GM23338 (cell line): Measurements from ENCODE around the gene SNX10. TPM values are rescaled to one million over a fixed set of nuclear protein-coding genes. Genes with fewer than 3 reads are reported as not detected.

Experiments used
- ATAC-seq: fragments of 200-7000 bp; cut with Tn5 transposase; 3 replicates; pipeline ENCODE4 v1.9.1; 2020
- DNase-seq: peaks from one replicate; pipeline ENCODE4 v3.0.0-alpha.2; 2015; ENCODE audit warnings: low spot score
- H2AFZ ChIP-seq: fragments of 200-600 bp; sonication (generic); 2 replicates; pipeline ENCODE4 v1.8.0; 2016; ENCODE audit warnings: antibody characterized with exemption, mild to moderate bottlenecking, moderate library complexity
- H3F3A ChIP-seq: fragments of 200-600 bp; sonication (generic); replicated peaks from 2 replicates; pipeline ENCODE4 v1.8.0; 2017; ENCODE audit warnings: antibody characterized with exemption, mixed run types, low read depth
- H3K27ac ChIP-seq: fragments of 200-600 bp; sonication (generic); 2 replicates; pipeline ENCODE4 v1.6.1; 2016; ENCODE audit warnings: low read depth
- H3K27me3 ChIP-seq: fragments of 200-600 bp; sonication (generic); 2 replicates; pipeline ENCODE4 v1.8.0; 2016; ENCODE audit warnings: mild to moderate bottlenecking, mixed run types, moderate library complexity; ENCODE audit not compliant: insufficient read depth
- H3K36me3 ChIP-seq: fragments of 200-600 bp; sonication (generic); 2 replicates; pipeline ENCODE4 v1.8.0; 2016; ENCODE audit warnings: mild to moderate bottlenecking; ENCODE audit not compliant: insufficient read depth
- H3K4me1 ChIP-seq: fragments of 200-600 bp; sonication (generic); 2 replicates; pipeline ENCODE4 v1.8.0; 2016; ENCODE audit warnings: mild to moderate bottlenecking, moderate library complexity; ENCODE audit not compliant: insufficient read depth
- H3K4me2 ChIP-seq: fragments of 200-600 bp; sonication (generic); 2 replicates; pipeline ENCODE4 v1.7.1; 2017; ENCODE audit warnings: mixed run types
- H3K4me3 ChIP-seq: fragments of 200-600 bp; sonication (generic); 2 replicates; pipeline ENCODE4 v1.6.1; 2016; ENCODE audit warnings: mixed run types
- H3K79me2 ChIP-seq: fragments of 200-600 bp; sonication (generic); replicated peaks from 2 replicates; pipeline ENCODE4 v1.8.0; 2017; ENCODE audit warnings: mild to moderate bottlenecking; ENCODE audit not compliant: insufficient read depth
- H3K9me2 ChIP-seq: fragments of 200-600 bp; sonication (generic); 2 replicates; pipeline ENCODE4 v1.8.0; 2017; ENCODE audit not compliant: insufficient read depth
- H4K20me1 ChIP-seq: fragments of 200-600 bp; sonication (generic); replicated peaks from 2 replicates; pipeline ENCODE4 v1.8.0; 2017; ENCODE audit warnings: mild to moderate bottlenecking; ENCODE audit not compliant: insufficient read depth
- H3K27ac Mint-ChIP-seq: 2 replicates; pipeline ENCODE4 v1.8.0; 2020; ENCODE audit warnings: inconsistent platforms, mild to moderate bottlenecking, moderate library complexity, mixed read lengths
- H3K27me3 Mint-ChIP-seq: 3 replicates; pipeline ENCODE4 v1.8.0; 2022; ENCODE audit warnings: low read depth, mild to moderate bottlenecking, moderate library complexity, mixed read lengths, inconsistent platforms; ENCODE audit not compliant: insufficient read depth, poor library complexity
- H3K36me3 Mint-ChIP-seq: 3 replicates; pipeline ENCODE4 v1.8.0; 2021; ENCODE audit warnings: low read depth, mild to moderate bottlenecking, inconsistent platforms, moderate library complexity, mixed read lengths
- H3K4me1 Mint-ChIP-seq: 3 replicates; pipeline ENCODE4 v1.8.0; 2020; ENCODE audit warnings: mild to moderate bottlenecking, inconsistent platforms, mixed read lengths
- H3K4me3 Mint-ChIP-seq: 3 replicates; pipeline ENCODE4 v1.8.0; 2021; ENCODE audit warnings: moderate library complexity, mild to moderate bottlenecking, inconsistent platforms, mixed read lengths
- H3K9me3 Mint-ChIP-seq: 3 replicates; pipeline ENCODE4 v1.8.0; 2020; ENCODE audit warnings: moderate library complexity, mild to moderate bottlenecking, inconsistent platforms, mixed read lengths
- CREB1 ChIP-seq: fragments of 250-450 bp; sonication (Bioruptor Pico); IDR thresholded peaks from 2 replicates; pipeline ENCODE4 v1.5.0; 2020; ENCODE audit warnings: low read depth, mild to moderate bottlenecking, moderate library complexity
- EZH2 ChIP-seq: fragments of 200-600 bp; sonication (generic); IDR thresholded peaks from one replicate; pipeline ENCODE4 v1.8.0; 2017; ENCODE audit warnings: antibody characterized with exemption, mild to moderate bottlenecking, low read depth; ENCODE audit not compliant: unreplicated experiment
- JUNB ChIP-seq: IDR thresholded peaks from one replicate; pipeline ENCODE4 v1.6.1; 2016; ENCODE audit warnings: antibody characterized with exemption; ENCODE audit not compliant: unreplicated experiment
- NANOG ChIP-seq: IDR thresholded peaks from 2 replicates; pipeline ENCODE4 v1.6.1; 2016; ENCODE audit warnings: antibody characterized with exemption, borderline replicate concordance
- POLR2AphosphoS5 ChIP-seq: IDR thresholded peaks from 2 replicates; pipeline ENCODE4 v1.6.1; 2016; ENCODE audit warnings: antibody characterized with exemption, low read depth
- STAT1 ChIP-seq: IDR thresholded peaks from one replicate; pipeline ENCODE4 v1.6.1; 2016; ENCODE audit warnings: antibody characterized with exemption; ENCODE audit not compliant: unreplicated experiment
- ZNF114 ChIP-seq: fragments of 250-450 bp; sonication (Bioruptor Pico); IDR thresholded peaks from 2 replicates; pipeline ENCODE4 v1.5.0; 2020; ENCODE audit warnings: mild to moderate bottlenecking, moderate library complexity
- ZNF331 ChIP-seq: fragments of 250-450 bp; sonication (Bioruptor Pico); IDR thresholded peaks from 2 replicates; pipeline ENCODE4 v1.5.0; 2020; ENCODE audit warnings: low read depth, mild to moderate bottlenecking, moderate library complexity
- polyA plus RNA-seq: library from polyadenylated mRNA; unstranded; fragments of >200 nt; fragmentation: Nextera tagmentation; extraction: Ambion mirVana; gene quantifications from 2 replicates; pipeline ENCODE4 v1.2.1, GENCODE V29; 2016
- total RNA-seq: library from RNA; depleted of rRNA; stranded (reverse); fragments of >200 nt; shearing (Covaris generic); gene quantifications from 2 replicates; pipeline ENCODE4 v1.2.3, GENCODE V29; 2014
- TF ChIP-seq, protein P1 (sequence below), 2 experiments: fragments of 200-600 bp in 1 of 2; sonication (generic) in 1 of 2; conservative IDR thresholded peaks; 2 replicates each; pipeline versions ENCODE4 v1.5.1 to v1.6.1; 2016 to 2017; ENCODE audit warnings: antibody characterized with exemption in 2 of 2, low read depth in 2 of 2, mild to moderate bottlenecking in 2 of 2, moderate library complexity in 1 of 2
- TF ChIP-seq, protein P2 (sequence below): IDR thresholded peaks from one replicate; pipeline ENCODE4 v1.6.1; 2018; ENCODE audit warnings: antibody characterized with exemption; ENCODE audit not compliant: unreplicated experiment

Gene SNX10
- total and polyA plus RNA-seq, 2 experiments from 2014 or later = 15.8 to 17.8 TPM

DNA sequence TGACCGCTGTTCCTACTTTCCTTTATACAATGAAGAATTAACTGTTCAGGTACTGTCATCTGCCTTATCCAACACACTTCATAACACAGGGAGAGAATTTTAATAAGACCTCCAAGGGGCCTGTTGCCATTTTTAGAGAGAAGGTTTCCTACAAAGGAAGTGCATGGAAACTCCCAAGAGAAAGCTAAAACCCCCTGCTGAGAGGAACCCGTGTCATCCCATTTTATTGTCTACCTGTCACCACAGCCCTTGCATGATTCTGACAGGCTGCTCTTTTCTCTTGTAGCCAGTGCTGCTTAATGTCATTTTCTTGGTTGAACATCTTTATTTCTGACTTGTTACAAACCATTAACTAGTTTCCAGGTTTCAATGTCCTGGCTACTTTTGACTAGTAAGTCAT is 98.4 kb downstream of the SNX10 start (continued):
- no peak for TF ChIP-seq POLR2AphosphoS5
- TF ChIP-seq, protein P1, sequence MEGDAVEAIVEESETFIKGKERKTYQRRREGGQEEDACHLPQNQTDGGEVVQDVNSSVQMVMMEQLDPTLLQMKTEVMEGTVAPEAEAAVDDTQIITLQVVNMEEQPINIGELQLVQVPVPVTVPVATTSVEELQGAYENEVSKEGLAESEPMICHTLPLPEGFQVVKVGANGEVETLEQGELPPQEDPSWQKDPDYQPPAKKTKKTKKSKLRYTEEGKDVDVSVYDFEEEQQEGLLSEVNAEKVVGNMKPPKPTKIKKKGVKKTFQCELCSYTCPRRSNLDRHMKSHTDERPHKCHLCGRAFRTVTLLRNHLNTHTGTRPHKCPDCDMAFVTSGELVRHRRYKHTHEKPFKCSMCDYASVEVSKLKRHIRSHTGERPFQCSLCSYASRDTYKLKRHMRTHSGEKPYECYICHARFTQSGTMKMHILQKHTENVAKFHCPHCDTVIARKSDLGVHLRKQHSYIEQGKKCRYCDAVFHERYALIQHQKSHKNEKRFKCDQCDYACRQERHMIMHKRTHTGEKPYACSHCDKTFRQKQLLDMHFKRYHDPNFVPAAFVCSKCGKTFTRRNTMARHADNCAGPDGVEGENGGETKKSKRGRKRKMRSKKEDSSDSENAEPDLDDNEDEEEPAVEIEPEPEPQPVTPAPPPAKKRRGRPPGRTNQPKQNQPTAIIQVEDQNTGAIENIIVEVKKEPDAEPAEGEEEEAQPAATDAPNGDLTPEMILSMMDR (conservative IDR thresholded peaks at IDR 0.05; ENCODE audit: low read depth in 2 of 2) = no peak
- no peak for TF ChIP-seq CREB1
- no peak for TF ChIP-seq EZH2
- TF ChIP-seq, protein P2, sequence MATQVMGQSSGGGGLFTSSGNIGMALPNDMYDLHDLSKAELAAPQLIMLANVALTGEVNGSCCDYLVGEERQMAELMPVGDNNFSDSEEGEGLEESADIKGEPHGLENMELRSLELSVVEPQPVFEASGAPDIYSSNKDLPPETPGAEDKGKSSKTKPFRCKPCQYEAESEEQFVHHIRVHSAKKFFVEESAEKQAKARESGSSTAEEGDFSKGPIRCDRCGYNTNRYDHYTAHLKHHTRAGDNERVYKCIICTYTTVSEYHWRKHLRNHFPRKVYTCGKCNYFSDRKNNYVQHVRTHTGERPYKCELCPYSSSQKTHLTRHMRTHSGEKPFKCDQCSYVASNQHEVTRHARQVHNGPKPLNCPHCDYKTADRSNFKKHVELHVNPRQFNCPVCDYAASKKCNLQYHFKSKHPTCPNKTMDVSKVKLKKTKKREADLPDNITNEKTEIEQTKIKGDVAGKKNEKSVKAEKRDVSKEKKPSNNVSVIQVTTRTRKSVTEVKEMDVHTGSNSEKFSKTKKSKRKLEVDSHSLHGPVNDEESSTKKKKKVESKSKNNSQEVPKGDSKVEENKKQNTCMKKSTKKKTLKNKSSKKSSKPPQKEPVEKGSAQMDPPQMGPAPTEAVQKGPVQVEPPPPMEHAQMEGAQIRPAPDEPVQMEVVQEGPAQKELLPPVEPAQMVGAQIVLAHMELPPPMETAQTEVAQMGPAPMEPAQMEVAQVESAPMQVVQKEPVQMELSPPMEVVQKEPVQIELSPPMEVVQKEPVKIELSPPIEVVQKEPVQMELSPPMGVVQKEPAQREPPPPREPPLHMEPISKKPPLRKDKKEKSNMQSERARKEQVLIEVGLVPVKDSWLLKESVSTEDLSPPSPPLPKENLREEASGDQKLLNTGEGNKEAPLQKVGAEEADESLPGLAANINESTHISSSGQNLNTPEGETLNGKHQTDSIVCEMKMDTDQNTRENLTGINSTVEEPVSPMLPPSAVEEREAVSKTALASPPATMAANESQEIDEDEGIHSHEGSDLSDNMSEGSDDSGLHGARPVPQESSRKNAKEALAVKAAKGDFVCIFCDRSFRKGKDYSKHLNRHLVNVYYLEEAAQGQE = no peak
- TF ChIP-seq NANOG = no peak
- no peak for TF ChIP-seq ZNF331 (CRISPR knock-in tag)
- no peak for TF ChIP-seq STAT1

DNA sequence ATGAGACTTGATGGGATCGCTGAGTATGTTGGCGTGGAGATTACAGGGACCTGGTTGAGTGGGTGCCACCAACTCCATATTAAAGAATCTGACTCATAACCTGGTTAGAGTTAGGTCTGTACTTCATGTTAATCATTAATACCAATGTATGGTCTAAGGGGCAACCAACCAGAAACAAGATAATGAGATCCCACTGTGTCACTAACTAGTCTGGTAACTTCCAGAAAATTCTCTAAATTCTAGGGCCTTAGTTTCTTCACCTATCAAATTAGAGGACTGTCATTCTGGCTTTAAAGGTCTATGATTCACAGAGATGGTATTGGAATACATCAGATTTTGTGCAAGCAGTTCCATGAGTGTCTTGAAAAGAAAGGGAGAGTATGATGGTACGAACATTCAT is 102.2 kb downstream of the SNX10 start:
- no peak overlapping the region for H3K4me3 ChIP-seq
- peaks cover 8% of the 10 kb centered on the region for H3K4me1 ChIP-seq
- Mint-ChIP-seq H3K36me3 (no peaks in the 10 kb centered on the region; the same call in 2 of the 3 replicates), H3K27me3 (peaks cover 9% of the 10 kb centered on the region), H3K4me1 (peaks cover 16% of the 10 kb centered on the region), H3K27ac (no peak overlapping the region), H3K4me3 (no peak overlapping the region), H3K9me3 (no peaks in the 10 kb centered on the region; the same call in 2 of the 3 replicates)
- no peaks in the 10 kb centered on the region for H3K9me2 ChIP-seq
- no peaks in the 10 kb centered on the region for H3K79me2 ChIP-seq
- H3K27me3 ChIP-seq = no peaks in the 10 kb centered on the region
- no peak for ATAC-seq
- H3F3A ChIP-seq = peaks cover 3% of the 10 kb centered on the region; the same call in 1 of the 2 replicates
- no peak overlapping the region for H3K27ac ChIP-seq
- no peak overlapping the region for H3K4me2 ChIP-seq
- DNase-seq = no peak
- H4K20me1 ChIP-seq = no peaks in the 10 kb centered on the region
- no peaks in the 10 kb centered on the region for H3K36me3 ChIP-seq
- no peak overlapping the region for H2AFZ ChIP-seq
- no peak for TF ChIP-seq NANOG
- no peak for TF ChIP-seq EZH2
- no peak for TF ChIP-seq ZNF114 (CRISPR knock-in tag)
- no peak for TF ChIP-seq JUNB
- no peak for TF ChIP-seq CREB1
- TF ChIP-seq, protein P2 = no peak
- no peak for TF ChIP-seq STAT1
